SH-SY5Y (cell line): ENCODE results near the gene U2AF1L4.

ENCODE experiments used
- GATA2 ChIP-seq: IDR thresholded peaks from 2 replicates; pipeline ENCODE4 v1.6.1; 2011; ENCODE audit warnings: mild to moderate bottlenecking, low read depth, low read length
- GATA3 ChIP-seq: IDR thresholded peaks from 2 replicates; pipeline ENCODE4 v1.6.1; 2011; ENCODE audit warnings: low read depth, mild to moderate bottlenecking, low read length, moderate library complexity

U2AF1L4 gene

GRCh38 chr19:35774274-35775045 lies 29.2 kb upstream of the U2AF1L4 start:
- TF ChIP-seq GATA3 (no peak), GATA2 (no peak)

- TF ChIP-seq GATA3 (no peak), GATA2 (no peak)
Observed at GRCh38 chr19:35773020-35773806, 28.0 kb upstream of the U2AF1L4 start.

GRCh38 chr19:35768082-35768421 lies 22.8 kb upstream of the U2AF1L4 start:
- TF ChIP-seq GATA2 (no peak), GATA3 (no peak)

GRCh38 chr19:35767288-35768081 lies 22.3 kb upstream of the U2AF1L4 start:
- TF ChIP-seq GATA2 (no peak), GATA3 (no peak)

- TF ChIP-seq GATA3 (no peak), GATA2 (no peak)
Observed at GRCh38 chr19:35766571-35767104, 21.4 kb upstream of the U2AF1L4 start.

GRCh38 chr19:35764432-35765315 lies 19.5 kb upstream of the U2AF1L4 start:
- TF ChIP-seq GATA2 (no peak), GATA3 (no peak)

GRCh38 chr19:35760711-35761349 lies 15.6 kb upstream of the U2AF1L4 start:
- TF ChIP-seq GATA3 (no peak), GATA2 (no peak)

GRCh38 chr19:35759697-35760096 lies 14.5 kb upstream of the U2AF1L4 start:
- TF ChIP-seq GATA2, result no peak
- no peak for TF ChIP-seq GATA3

GRCh38 chr19:35757749-35758608 lies 12.8 kb upstream of the U2AF1L4 start, which contains the start of gene PROSER3:
Gene PROSER3, plus strand, starts transcription at chr19:35758176. Its CDS starts 40 bp downstream, at chr19:35758216.
- no peak for TF ChIP-seq GATA2
- TF ChIP-seq GATA3, result no peak

GRCh38 chr19:35757231-35757748 lies 12.1 kb upstream of the U2AF1L4 start:
- TF ChIP-seq GATA2, result no peak
- TF ChIP-seq GATA3, result no peak

- no peak for TF ChIP-seq GATA2
- no peak for TF ChIP-seq GATA3
Observed at GRCh38 chr19:35756377-35757230, 11.4 kb upstream of the U2AF1L4 start, which contains the start of gene HSPB6. Gene HSPB6, minus strand, starts transcription at chr19:35757029. Its CDS starts 21 bp downstream, at chr19:35757008.
